Measurements from ENCODE around the gene FOXA3.

Gene FOXA3

DNA sequence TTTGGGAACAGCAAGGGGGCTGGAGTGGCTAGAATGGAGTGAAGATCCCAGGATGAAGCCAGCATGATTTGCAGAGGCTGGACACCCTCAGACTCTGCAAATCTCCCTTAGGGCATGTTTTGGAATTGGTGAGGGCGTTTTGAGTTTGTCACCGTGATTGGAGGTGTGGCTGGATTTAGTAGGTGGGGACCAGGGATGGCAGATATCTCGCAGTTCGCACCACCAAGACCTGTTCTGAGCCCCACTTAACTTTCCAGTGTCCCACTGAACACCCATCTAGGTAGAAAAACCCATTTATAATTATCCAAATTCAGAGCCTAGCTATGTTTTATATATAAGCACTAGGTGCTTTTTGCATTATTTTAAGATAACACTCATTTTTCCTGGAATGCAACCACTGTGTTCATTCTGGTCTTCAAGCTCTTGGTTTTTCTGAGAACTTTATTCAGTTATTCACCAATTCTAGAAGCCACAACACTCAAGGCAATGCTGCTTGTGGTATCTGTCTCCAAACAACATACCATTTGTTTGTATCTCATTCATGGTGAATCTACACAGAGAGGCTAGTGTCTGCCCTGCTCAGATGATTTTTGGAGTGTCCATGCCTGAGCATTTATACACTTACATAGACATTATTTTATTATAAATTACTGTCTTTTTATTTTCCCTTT, 53.4 kb downstream of the FOXA3 start:
- Histone ChIP-seq H3K4me3 (ENCODE audit: low read length) (no peak overlapping the region), H3K4me1 (ENCODE audit: insufficient read depth, low read length) (peaks cover 15% of the 10 kb centered on the region), H3K9me3 (ENCODE audit: low read length) (no peaks in the 10 kb centered on the region), H2AFZ (ENCODE audit: low read depth, low read length) (no peak overlapping the region), H3K27me3 (ENCODE audit: insufficient read depth, low read length) (no peaks in the 10 kb centered on the region), H3K36me3 (ENCODE audit: insufficient read depth, low read length) (no peaks in the 10 kb centered on the region)

- Histone ChIP-seq H3K9me3 (ENCODE audit: low read length) (no peaks in the 10 kb centered on the region), H3K4me1 (ENCODE audit: insufficient read depth, low read length) (peaks cover 15% of the 10 kb centered on the region), H2AFZ (ENCODE audit: low read depth, low read length) (no peak overlapping the region), H3K36me3 (ENCODE audit: insufficient read depth, low read length) (no peaks in the 10 kb centered on the region), H3K27me3 (ENCODE audit: insufficient read depth, low read length) (no peaks in the 10 kb centered on the region), H3K4me3 (ENCODE audit: low read length) (no peak overlapping the region)
Measured at GRCh38 chr19:45918721-45919120, 54.6 kb downstream of the FOXA3 start.

DNA sequence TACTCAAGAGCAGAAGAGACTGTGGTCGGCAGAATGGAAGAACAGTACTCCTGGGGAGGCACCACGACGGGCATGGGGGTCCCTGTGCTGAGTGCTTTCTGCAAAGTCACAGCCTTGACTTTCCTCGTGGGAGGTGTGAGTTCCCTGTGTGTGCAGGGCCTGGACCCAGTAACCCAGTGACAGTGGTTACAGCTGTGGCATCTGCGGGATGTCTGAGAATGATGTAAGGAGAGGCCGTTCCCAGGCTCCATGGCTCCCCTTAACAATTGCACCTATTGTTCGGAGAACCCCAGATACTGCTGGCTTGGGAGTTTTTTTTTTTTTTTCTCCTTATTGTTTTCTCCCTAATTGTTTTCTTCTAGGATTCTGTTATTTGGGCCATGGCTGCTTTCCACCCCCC, 55.6 kb downstream of the FOXA3 start:
- Histone ChIP-seq H3K27me3 (ENCODE audit: insufficient read depth, low read length) (no peaks in the 10 kb centered on the region), H3K36me3 (ENCODE audit: insufficient read depth, low read length) (no peaks in the 10 kb centered on the region), H2AFZ (ENCODE audit: low read depth, low read length) (peak overlapping the region; percentile 7), H3K4me1 (ENCODE audit: insufficient read depth, low read length) (peaks cover 15% of the 10 kb centered on the region), H3K4me3 (ENCODE audit: low read length) (no peak overlapping the region), H3K9me3 (ENCODE audit: low read length) (no peaks in the 10 kb centered on the region)

GRCh38 chr19:45920458-45920857, 56.3 kb downstream of the FOXA3 start:
- H3K9me3 ChIP-seq (ENCODE audit: low read length), result no peaks in the 10 kb centered on the region
- H3K4me1 ChIP-seq (ENCODE audit: insufficient read depth, low read length), result peaks cover 15% of the 10 kb centered on the region
- no peak overlapping the region for H3K4me3 ChIP-seq (ENCODE audit: low read length)
- H2AFZ ChIP-seq (ENCODE audit: low read depth, low read length), result no peak overlapping the region
- H3K27me3 ChIP-seq (ENCODE audit: insufficient read depth, low read length), result no peaks in the 10 kb centered on the region
- no peaks in the 10 kb centered on the region for H3K36me3 ChIP-seq (ENCODE audit: insufficient read depth, low read length)

- no peak overlapping the region for H2AFZ ChIP-seq (ENCODE audit: low read depth, low read length)
- H3K27me3 ChIP-seq (ENCODE audit: insufficient read depth, low read length), result no peaks in the 10 kb centered on the region
- H3K9me3 ChIP-seq (ENCODE audit: low read length), result no peaks in the 10 kb centered on the region
- no peak overlapping the region for H3K4me3 ChIP-seq (ENCODE audit: low read length)
- peaks cover 15% of the 10 kb centered on the region for H3K4me1 ChIP-seq (ENCODE audit: insufficient read depth, low read length)
- H3K36me3 ChIP-seq (ENCODE audit: insufficient read depth, low read length), result no peaks in the 10 kb centered on the region
Measured at GRCh38 chr19:45922281-45922680, 58.2 kb downstream of the FOXA3 start.

All from neuron (in vitro differentiated cells).